MCF 10A (cell line): Measurements from ENCODE around the gene PRSS48. TPM values are rescaled to one million over a fixed set of nuclear protein-coding genes. Genes with fewer than 3 reads are reported as not detected.

Experiments used
- BruUV-seq: library from RNA; stranded (reverse); fragments of 400-500 nt; replicated peaks from 2 replicates; lab custom pipeline; 2021; lab: Mats Ljungman, UMichigan
- CTCF ChIA-PET: fragments of 300-600 bp; sonication (Branson Sonifier 250); formaldehyde crosslinking; extraction: SDS; loops from one replicate; lab custom pipeline; 2021; ENCODE audit warnings: antibody characterized with exemption, inconsistent platforms; lab: Yijun Ruan, JAX
- POLR2A ChIA-PET: fragments of 300-600, 350-650 bp; sonication (Branson Sonifier 250); formaldehyde crosslinking; extraction: SDS; loops from one replicate; lab custom pipeline; 2020; ENCODE audit warnings: antibody characterized with exemption, inconsistent platforms; lab: Yijun Ruan, JAX
- DNase-seq: peaks from one replicate; pipeline ENCODE4 v3.0.0-alpha.2; 2018; ENCODE audit not compliant: unreplicated experiment
- H3K27ac Mint-ChIP-seq: one replicate; pipeline ENCODE4 v1.8.0; 2022; ENCODE audit warnings: mild to moderate bottlenecking, low read depth, mixed read lengths; ENCODE audit not compliant: unreplicated experiment
- H3K27me3 Mint-ChIP-seq: one replicate; pipeline ENCODE4 v1.8.0; 2022; ENCODE audit warnings: mixed read lengths; ENCODE audit not compliant: insufficient read depth, unreplicated experiment
- H3K36me3 Mint-ChIP-seq: one replicate; pipeline ENCODE4 v1.8.0; 2022; ENCODE audit warnings: mild to moderate bottlenecking, moderate library complexity, mixed read lengths; ENCODE audit not compliant: insufficient read depth, unreplicated experiment
- H3K4me1 Mint-ChIP-seq: one replicate; pipeline ENCODE4 v1.8.0; 2022; ENCODE audit warnings: mixed read lengths; ENCODE audit not compliant: insufficient read depth, unreplicated experiment
- H3K4me3 Mint-ChIP-seq: one replicate; pipeline ENCODE4 v1.8.0; 2022; ENCODE audit warnings: mild to moderate bottlenecking, moderate library complexity, mixed read lengths; ENCODE audit not compliant: unreplicated experiment
- H3K9me3 Mint-ChIP-seq: one replicate; pipeline ENCODE4 v1.8.0; 2022; ENCODE audit warnings: mixed read lengths; ENCODE audit not compliant: unreplicated experiment
- intact Hi-C: fragments of 100-400 bp; cut with micrococcal nuclease; formaldehyde crosslinking; loops from 2 replicates; pipeline ENCODE4 v1.14.1; 2022
- total RNA-seq: library from RNA; stranded (reverse); gene quantifications from 2 replicates; pipeline ENCODE4 v1.2.3, GENCODE V29; 2022
- TF ChIP-seq, protein P1 (sequence below): fragments of 200-600 bp; IDR thresholded peaks from one replicate; pipeline ENCODE4 v1.8.0; 2022; ENCODE audit warnings: antibody characterized with exemption, mild to moderate bottlenecking; ENCODE audit not compliant: unreplicated experiment

The PRSS48 gene
- total RNA-seq, 1 experiment from 2014 or later: not detected

DNA sequence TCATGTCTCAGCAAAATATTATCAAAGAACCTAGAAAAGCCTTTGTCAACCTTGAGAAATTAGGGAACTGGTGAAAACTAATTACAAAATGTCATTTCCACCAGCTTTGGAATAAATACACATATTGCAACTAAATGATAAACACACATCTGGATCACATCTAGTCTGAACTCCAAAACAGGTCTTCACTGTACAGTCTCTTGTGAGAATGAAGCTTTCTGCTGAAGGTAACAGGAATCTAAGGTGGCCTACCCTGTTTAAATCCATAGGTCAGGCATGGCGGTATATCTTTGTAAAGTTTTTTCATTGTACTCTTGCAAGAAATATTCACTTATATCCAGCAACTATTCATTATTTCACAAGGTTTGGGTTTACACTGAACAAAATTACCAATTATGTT, 46.7 kb downstream of the PRSS48 start:
- Mint-ChIP-seq H3K4me1 (peaks cover 40% of the 10 kb centered on the region), H3K4me3 (peak overlapping the region; percentile 97), H3K27me3 (no peaks in the 10 kb centered on the region), H3K9me3 (no peaks in the 10 kb centered on the region), H3K36me3 (no peaks in the 10 kb centered on the region), H3K27ac (peak overlapping the region; percentile 80)
- POLR2A ChIA-PET: interaction anchor here (0.6 to 5.0 kb wide), 16 partner anchors 8 to 1029 kb away, joined by 3 to 91 read pairs (median 5); no protein-coding TSS in a partner anchor
- peak; percentile 7 for DNase-seq
- TF ChIP-seq, protein P1, sequence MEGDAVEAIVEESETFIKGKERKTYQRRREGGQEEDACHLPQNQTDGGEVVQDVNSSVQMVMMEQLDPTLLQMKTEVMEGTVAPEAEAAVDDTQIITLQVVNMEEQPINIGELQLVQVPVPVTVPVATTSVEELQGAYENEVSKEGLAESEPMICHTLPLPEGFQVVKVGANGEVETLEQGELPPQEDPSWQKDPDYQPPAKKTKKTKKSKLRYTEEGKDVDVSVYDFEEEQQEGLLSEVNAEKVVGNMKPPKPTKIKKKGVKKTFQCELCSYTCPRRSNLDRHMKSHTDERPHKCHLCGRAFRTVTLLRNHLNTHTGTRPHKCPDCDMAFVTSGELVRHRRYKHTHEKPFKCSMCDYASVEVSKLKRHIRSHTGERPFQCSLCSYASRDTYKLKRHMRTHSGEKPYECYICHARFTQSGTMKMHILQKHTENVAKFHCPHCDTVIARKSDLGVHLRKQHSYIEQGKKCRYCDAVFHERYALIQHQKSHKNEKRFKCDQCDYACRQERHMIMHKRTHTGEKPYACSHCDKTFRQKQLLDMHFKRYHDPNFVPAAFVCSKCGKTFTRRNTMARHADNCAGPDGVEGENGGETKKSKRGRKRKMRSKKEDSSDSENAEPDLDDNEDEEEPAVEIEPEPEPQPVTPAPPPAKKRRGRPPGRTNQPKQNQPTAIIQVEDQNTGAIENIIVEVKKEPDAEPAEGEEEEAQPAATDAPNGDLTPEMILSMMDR: no peak
- no TSS peak for BruUV-seq
- intact Hi-C loops: no loop called here
- CTCF ChIA-PET: interaction anchor here (0.7 to 1.7 kb wide), 3 partner anchors 19 to 83 kb away, joined by 3 to 5 read pairs (median 4); partner anchors contain the start of gene PRSS48

GRCh38 chr4:151324124-151324751, 47.3 kb downstream of the PRSS48 start:
- DNase-seq: peak; percentile 46
- TF ChIP-seq, protein P1: no peak
- no peaks in the 10 kb centered on the region for H3K36me3 Mint-ChIP-seq
- intact Hi-C loops: no loop called here
- H3K4me3 Mint-ChIP-seq: peak overlapping the region; percentile 97
- ChIA-PET POLR2A (interaction anchor here (0.6 to 5.0 kb wide), 26 partner anchors 10 to 1029 kb away, joined by 3 to 91 read pairs (median 5); no protein-coding TSS in a partner anchor), CTCF (interaction anchor here (0.8 to 1.1 kb wide), 3 partner anchors 46 to 83 kb away, joined by 3 to 5 read pairs (median 4); partner anchors contain the start of gene PRSS48)
- BruUV-seq: TSS peak; percentile 45
- peak overlapping the region; percentile 80 for H3K27ac Mint-ChIP-seq
- H3K4me1 Mint-ChIP-seq: peaks cover 46% of the 10 kb centered on the region
- no peaks in the 10 kb centered on the region for H3K9me3 Mint-ChIP-seq
- H3K27me3 Mint-ChIP-seq: no peaks in the 10 kb centered on the region

- Mint-ChIP-seq H3K36me3 (no peaks in the 10 kb centered on the region), H3K9me3 (no peaks in the 10 kb centered on the region), H3K4me3 (peak overlapping the region; percentile 97), H3K4me1 (peaks cover 49% of the 10 kb centered on the region), H3K27ac (peak overlapping the region; percentile 80), H3K27me3 (no peaks in the 10 kb centered on the region)
- CTCF ChIA-PET: interaction anchor here (0.8 to 1.4 kb wide), 3 partner anchors 16 to 48 kb away, joined by 3 to 5 read pairs (median 4); partner anchors contain the start of gene PRSS48
- POLR2A ChIA-PET: interaction anchor here (0.6 to 5.0 kb wide), 29 partner anchors 10 to 1033 kb away, joined by 3 to 91 read pairs (median 4); partner anchors contain the start of gene LRBA
- DNase-seq: peak; percentile 71
- intact Hi-C loops: no loop called here
- TF ChIP-seq, protein P1: no peak
- no TSS peak for BruUV-seq
Measured at GRCh38 chr4:151324752-151325110, 47.8 kb downstream of the PRSS48 start.
